HepG2 (cell line): Measurements from ENCODE around the gene OXLD1. TPM values are rescaled to one million over a fixed set of nuclear protein-coding genes. Genes with fewer than 3 reads are reported as not detected.

ENCODE experiments used
- CBX5 ChIP-seq: sonication (generic); formaldehyde crosslinking; IDR thresholded peaks from 2 replicates; pipeline ENCODE4 v1.4.0; 2020; ENCODE audit warnings: missing genetic modification reagents, borderline replicate concordance
- ELF4 ChIP-seq: sonication (generic); formaldehyde crosslinking; IDR thresholded peaks from 2 replicates; pipeline ENCODE4 v1.5.0; 2020; ENCODE audit warnings: missing genetic modification reagents, mild to moderate bottlenecking, moderate library complexity, borderline replicate concordance
- EP300 ChIP-seq, 3 experiments: sonication (generic) in 1 of 3; formaldehyde crosslinking in 1 of 3; IDR thresholded peaks; 2 replicates each; pipeline versions ENCODE4 v1.5.1 to v1.6.1; 2011 to 2020; ENCODE audit warnings: low read depth in 2 of 3, low read length in 2 of 3, borderline replicate concordance in 1 of 3, improper control_type of control experiment in 1 of 3, mild to moderate bottlenecking in 1 of 3, missing genetic modification reagents in 1 of 3, moderate library complexity in 1 of 3
- GPN1 ChIP-seq: sonication (generic); formaldehyde crosslinking; IDR thresholded peaks from 2 replicates; pipeline ENCODE4 v1.5.1; 2020; ENCODE audit warnings: missing genetic modification reagents, borderline replicate concordance
- HDAC6 ChIP-seq: fragments of 200-600 bp; sonication (generic); IDR thresholded peaks from 2 replicates; pipeline ENCODE4 v1.7.0; 2017; ENCODE audit warnings: mild to moderate bottlenecking, antibody characterized with exemption, low read length, low read depth
- NBN ChIP-seq: fragments of 450-650 bp; conservative IDR thresholded peaks from 2 replicates; pipeline ENCODE4 v1.6.1; 2017
- RBM22 ChIP-seq: fragments of 200-400 bp; formaldehyde crosslinking; optimal IDR thresholded peaks from 2 replicates; pipeline ENCODE3; 2017; ENCODE audit warnings: mild to moderate bottlenecking, low read length, moderate library complexity
- RFX5 ChIP-seq: IDR thresholded peaks from 2 replicates; pipeline ENCODE4 v1.6.1; 2011; ENCODE audit warnings: low read depth, low read length, improper control_type of control experiment
- SAFB2 ChIP-seq: sonication (generic); formaldehyde crosslinking; IDR thresholded peaks from 2 replicates; pipeline ENCODE4 v1.5.1; 2020; ENCODE audit warnings: missing genetic modification reagents, low read depth, mild to moderate bottlenecking, borderline replicate concordance
- ZNF430 ChIP-seq: sonication (generic); formaldehyde crosslinking; IDR thresholded peaks from 2 replicates; pipeline ENCODE4 v1.9.0; 2021; ENCODE audit warnings: mild to moderate bottlenecking, missing genetic modification reagents
- ZNF660 ChIP-seq: sonication (generic); formaldehyde crosslinking; IDR thresholded peaks from 2 replicates; pipeline ENCODE4 v1.5.1; 2020; ENCODE audit warnings: mild to moderate bottlenecking, low read depth, missing genetic modification reagents, borderline replicate concordance
- ZNF878 ChIP-seq: sonication (generic); formaldehyde crosslinking; IDR thresholded peaks from 2 replicates; pipeline ENCODE4 v1.8.1; 2023; ENCODE audit warnings: mild to moderate bottlenecking, missing genetic modification reagents, moderate library complexity
- polyA plus RNA-seq, 8 experiments: library from polyadenylated mRNA; depleted of rRNA in 3 of 8; stranded (reverse) in 7 of 8; unstranded in 1 of 8; fragments of >200 nt; fragmentation: Illumina TruSeq in 4 of 8; extraction: Trizol in 4 of 8; gene quantifications; 2 replicates each; pipeline versions ENCODE4 v1.2.1 to v1.2.3, GENCODE V29; 2011 to 2016; ENCODE audit warnings: low read depth in 4 of 8, missing spikeins in 1 of 8, mixed read lengths in 1 of 8; ENCODE audit not compliant: insufficient read depth in 1 of 8
- total RNA-seq, 5 experiments: library from RNA; depleted of rRNA; stranded (reverse); fragments of >200 nt; fragmentation: Illumina TruSeq; extraction: Trizol; gene quantifications; 2 replicates each; pipeline ENCODE4 v1.2.3, GENCODE V29; 2016; ENCODE audit warnings: low read depth in 1 of 5
- TF ChIP-seq, protein P1 (sequence below): IDR thresholded peaks from 2 replicates; pipeline ENCODE4 v1.6.1; 2012; ENCODE audit warnings: low read depth, low read length, improper control_type of control experiment
- TF ChIP-seq, protein P2 (sequence below): sonication (generic); formaldehyde crosslinking; IDR thresholded peaks from 2 replicates; pipeline ENCODE4 v1.5.1; 2020; ENCODE audit warnings: missing genetic modification reagents, mild to moderate bottlenecking, borderline replicate concordance
- TF ChIP-seq, protein P3 (sequence below): sonication (generic); formaldehyde crosslinking; IDR thresholded peaks from 2 replicates; pipeline ENCODE4 v1.4.0; 2020; ENCODE audit warnings: low read depth, mild to moderate bottlenecking, missing genetic modification reagents
- TF ChIP-seq, protein P4 (sequence below): IDR thresholded peaks from 2 replicates; pipeline ENCODE4 v1.6.1; 2016
- TF ChIP-seq, protein P5 (sequence below): sonication (generic); formaldehyde crosslinking; IDR thresholded peaks from 2 replicates; pipeline ENCODE4 v1.5.0; 2020; ENCODE audit warnings: missing genetic modification reagents
- TF ChIP-seq, protein P6 (sequence below): IDR thresholded peaks from 2 replicates; pipeline ENCODE4 v1.6.1; 2018; ENCODE audit warnings: missing genetic modification reagents, mild to moderate bottlenecking, missing compliant biosample characterization

OXLD1 gene
- total and polyA plus RNA-seq, 2 of the 13 experiments (the other 11 are each of a cell fraction or from before 2014, with no cell fraction given): 27.1 to 37.5 TPM

DNA sequence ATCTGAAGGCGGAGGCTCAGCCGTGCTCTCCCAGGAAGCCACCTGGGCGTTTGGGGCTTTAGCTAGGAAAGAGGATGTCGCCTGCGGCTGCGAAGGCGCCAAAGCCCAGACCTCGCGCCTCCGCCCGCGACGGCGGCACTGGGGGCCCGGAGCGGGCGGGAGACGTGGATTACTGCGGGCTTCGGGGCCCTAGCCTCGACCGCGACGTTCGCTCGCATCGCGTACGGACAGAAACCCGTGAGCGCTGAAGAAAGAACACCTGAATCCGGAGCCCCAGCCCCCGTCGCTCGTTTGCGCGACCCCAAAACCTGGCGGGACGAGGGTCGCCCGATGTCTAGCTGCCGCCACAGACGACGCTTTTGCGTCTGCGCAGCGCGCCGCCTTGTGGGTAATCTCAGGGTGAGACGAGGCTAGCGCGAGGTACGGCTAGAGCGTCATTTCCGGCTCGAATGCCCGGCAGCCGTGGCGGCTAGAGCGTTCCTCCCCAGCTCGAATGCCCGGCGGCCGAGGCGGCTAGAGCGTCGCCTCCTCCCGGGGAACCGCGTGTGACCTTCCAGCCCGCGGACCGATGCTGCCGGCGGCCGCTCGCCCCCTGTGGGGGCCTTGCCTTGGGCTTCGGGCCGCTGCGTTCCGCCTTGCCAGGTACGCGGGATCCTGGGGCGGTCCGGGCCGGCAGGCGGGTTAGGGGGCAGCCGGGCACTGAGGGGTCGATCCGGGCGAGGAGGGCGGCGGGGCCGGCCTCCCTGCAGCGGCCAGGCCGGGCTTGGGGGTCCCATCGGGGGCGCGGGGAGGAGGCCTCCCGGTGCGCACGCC lies 36.7 kb upstream of the OXLD1 start, which contains the start of gene MRPL12 (continued):
- TF ChIP-seq, protein P1, sequence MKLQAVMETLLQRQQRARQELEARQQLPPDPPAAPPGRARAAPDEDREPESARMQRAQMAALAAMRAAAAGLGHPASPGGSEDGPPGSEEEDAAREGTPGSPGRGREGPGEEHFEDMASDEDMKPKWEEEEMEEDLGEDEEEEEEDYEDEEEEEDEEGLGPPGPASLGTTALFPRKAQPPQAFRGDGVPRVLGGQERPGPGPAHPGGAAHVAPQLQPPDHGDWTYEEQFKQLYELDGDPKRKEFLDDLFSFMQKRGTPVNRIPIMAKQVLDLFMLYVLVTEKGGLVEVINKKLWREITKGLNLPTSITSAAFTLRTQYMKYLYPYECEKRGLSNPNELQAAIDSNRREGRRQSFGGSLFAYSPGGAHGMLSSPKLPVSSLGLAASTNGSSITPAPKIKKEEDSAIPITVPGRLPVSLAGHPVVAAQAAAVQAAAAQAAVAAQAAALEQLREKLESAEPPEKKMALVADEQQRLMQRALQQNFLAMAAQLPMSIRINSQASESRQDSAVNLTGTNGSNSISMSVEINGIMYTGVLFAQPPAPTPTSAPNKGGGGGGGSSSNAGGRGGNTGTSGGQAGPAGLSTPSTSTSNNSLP: no peak
- TF ChIP-seq, protein P2, sequence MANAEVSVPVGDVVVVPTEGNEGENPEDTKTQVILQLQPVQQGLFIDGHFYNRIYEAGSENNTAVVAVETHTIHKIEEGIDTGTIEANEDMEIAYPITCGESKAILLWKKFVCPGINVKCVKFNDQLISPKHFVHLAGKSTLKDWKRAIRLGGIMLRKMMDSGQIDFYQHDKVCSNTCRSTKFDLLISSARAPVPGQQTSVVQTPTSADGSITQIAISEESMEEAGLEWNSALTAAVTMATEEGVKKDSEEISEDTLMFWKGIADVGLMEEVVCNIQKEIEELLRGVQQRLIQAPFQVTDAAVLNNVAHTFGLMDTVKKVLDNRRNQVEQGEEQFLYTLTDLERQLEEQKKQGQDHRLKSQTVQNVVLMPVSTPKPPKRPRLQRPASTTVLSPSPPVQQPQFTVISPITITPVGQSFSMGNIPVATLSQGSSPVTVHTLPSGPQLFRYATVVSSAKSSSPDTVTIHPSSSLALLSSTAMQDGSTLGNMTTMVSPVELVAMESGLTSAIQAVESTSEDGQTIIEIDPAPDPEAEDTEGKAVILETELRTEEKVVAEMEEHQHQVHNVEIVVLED (CRISPR knock-in tag): peak; percentile 94
- TF ChIP-seq EP300 (IDR thresholded peaks at IDR 0.05; ENCODE audit: low read depth in 2 of 2, low read length in 2 of 2) (0 out of 4 replicates have a peak, but pooled peaks of 1 of the 2 experiments have one; percentile 37), EP300 (CRISPR knock-in tag; IDR thresholded peaks at IDR 0.05; ENCODE audit: borderline replicate concordance) (no peak), HDAC6 (no peak), ZNF660 (CRISPR knock-in tag) (no peak), RFX5 (0 out of 2 replicates have a peak, but pooled peaks have one; percentile 24), RBM22 (peak; percentile 47), ZNF878 (CRISPR knock-in tag) (no peak), ELF4 (CRISPR knock-in tag) (no peak), GPN1 (peak; percentile 52; the same call in 1 of the 2 replicates), SAFB2 (CRISPR knock-in tag) (peak; percentile 94; the same call in 1 of the 2 replicates), NBN (no peak), ZNF430 (CRISPR knock-in tag) (peak; percentile 85; the same call in 1 of the 2 replicates), CBX5 (CRISPR knock-in tag) (0 out of 2 replicates have a peak, but pooled peaks have one; percentile 82)
- TF ChIP-seq, protein P3, sequence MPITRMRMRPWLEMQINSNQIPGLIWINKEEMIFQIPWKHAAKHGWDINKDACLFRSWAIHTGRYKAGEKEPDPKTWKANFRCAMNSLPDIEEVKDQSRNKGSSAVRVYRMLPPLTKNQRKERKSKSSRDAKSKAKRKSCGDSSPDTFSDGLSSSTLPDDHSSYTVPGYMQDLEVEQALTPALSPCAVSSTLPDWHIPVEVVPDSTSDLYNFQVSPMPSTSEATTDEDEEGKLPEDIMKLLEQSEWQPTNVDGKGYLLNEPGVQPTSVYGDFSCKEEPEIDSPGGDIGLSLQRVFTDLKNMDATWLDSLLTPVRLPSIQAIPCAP (CRISPR knock-in tag): no peak
- TF ChIP-seq, protein P4, sequence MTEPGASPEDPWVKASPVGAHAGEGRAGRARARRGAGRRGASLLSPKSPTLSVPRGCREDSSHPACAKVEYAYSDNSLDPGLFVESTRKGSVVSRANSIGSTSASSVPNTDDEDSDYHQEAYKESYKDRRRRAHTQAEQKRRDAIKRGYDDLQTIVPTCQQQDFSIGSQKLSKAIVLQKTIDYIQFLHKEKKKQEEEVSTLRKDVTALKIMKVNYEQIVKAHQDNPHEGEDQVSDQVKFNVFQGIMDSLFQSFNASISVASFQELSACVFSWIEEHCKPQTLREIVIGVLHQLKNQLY (CRISPR knock-in tag): peak; percentile 78; the same call in 1 of the 2 replicates
- TF ChIP-seq, protein P5, sequence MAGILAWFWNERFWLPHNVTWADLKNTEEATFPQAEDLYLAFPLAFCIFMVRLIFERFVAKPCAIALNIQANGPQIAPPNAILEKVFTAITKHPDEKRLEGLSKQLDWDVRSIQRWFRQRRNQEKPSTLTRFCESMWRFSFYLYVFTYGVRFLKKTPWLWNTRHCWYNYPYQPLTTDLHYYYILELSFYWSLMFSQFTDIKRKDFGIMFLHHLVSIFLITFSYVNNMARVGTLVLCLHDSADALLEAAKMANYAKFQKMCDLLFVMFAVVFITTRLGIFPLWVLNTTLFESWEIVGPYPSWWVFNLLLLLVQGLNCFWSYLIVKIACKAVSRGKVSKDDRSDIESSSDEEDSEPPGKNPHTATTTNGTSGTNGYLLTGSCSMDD (CRISPR knock-in tag): no peak
- TF ChIP-seq, protein P6, sequence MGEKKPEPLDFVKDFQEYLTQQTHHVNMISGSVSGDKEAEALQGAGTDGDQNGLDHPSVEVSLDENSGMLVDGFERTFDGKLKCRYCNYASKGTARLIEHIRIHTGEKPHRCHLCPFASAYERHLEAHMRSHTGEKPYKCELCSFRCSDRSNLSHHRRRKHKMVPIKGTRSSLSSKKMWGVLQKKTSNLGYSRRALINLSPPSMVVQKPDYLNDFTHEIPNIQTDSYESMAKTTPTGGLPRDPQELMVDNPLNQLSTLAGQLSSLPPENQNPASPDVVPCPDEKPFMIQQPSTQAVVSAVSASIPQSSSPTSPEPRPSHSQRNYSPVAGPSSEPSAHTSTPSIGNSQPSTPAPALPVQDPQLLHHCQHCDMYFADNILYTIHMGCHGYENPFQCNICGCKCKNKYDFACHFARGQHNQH (CRISPR knock-in tag): peak; percentile 89; the same call in 1 of the 2 replicates
